CD14-positive monocyte (primary cell): ENCODE results near the gene CNPY1. TPM values are rescaled to one million over a fixed set of nuclear protein-coding genes. Genes with fewer than 3 reads are reported as not detected.

ENCODE experiments used
- DNase-seq, 3 donors: peaks; one replicate each; pipeline ENCODE4 v3.0.0-alpha.2; 2011 to 2022
- H2AFZ ChIP-seq: 2 replicates; pipeline ENCODE4 v1.6.0; 2012; ENCODE audit warnings: mild to moderate bottlenecking, low read depth, low read length, inconsistent platforms; ENCODE audit not compliant: insufficient read depth, poor library complexity, severe bottlenecking
- H3K27ac ChIP-seq, 2 donors: 1 replicate in 1 of 2; 2 replicates in 1 of 2; pipeline ENCODE4 v1.5.1; 2012 to 2013; ENCODE audit warnings: low read length in 2 of 2, control low read depth in 1 of 2, inconsistent platforms in 1 of 2, low read depth in 1 of 2, mild to moderate bottlenecking in 1 of 2
- H3K27me3 ChIP-seq, 2 donors: one replicate each; pipeline versions ENCODE4 v1.6.0 to v1.6.1; 2011 to 2013; ENCODE audit warnings: low read length in 2 of 2; ENCODE audit not compliant: control insufficient read depth in 2 of 2, insufficient read depth in 2 of 2
- H3K36me3 ChIP-seq, 2 donors: replicated peaks in 1 of 2; 1 replicate in 1 of 2; 2 replicates in 1 of 2; pipeline versions ENCODE4 v1.5.1 to v1.6.1; 2012 to 2013; ENCODE audit warnings: low read length in 2 of 2, control low read depth in 1 of 2, inconsistent platforms in 1 of 2, mild to moderate bottlenecking in 1 of 2; ENCODE audit not compliant: insufficient read depth in 2 of 2, control insufficient read depth in 1 of 2
- H3K4me1 ChIP-seq, 2 donors: 1 replicate in 1 of 2; 2 replicates in 1 of 2; pipeline versions ENCODE4 v1.5.1 to v1.6.1; 2012 to 2013; ENCODE audit warnings: low read length in 2 of 2, control low read depth in 1 of 2, inconsistent platforms in 1 of 2, mild to moderate bottlenecking in 1 of 2, moderate library complexity in 1 of 2; ENCODE audit not compliant: insufficient read depth in 2 of 2, control insufficient read depth in 1 of 2
- H3K4me2 ChIP-seq: replicated peaks from 2 replicates; pipeline ENCODE3; 2012; ENCODE audit warnings: low read length, moderate library complexity, mild to moderate bottlenecking; ENCODE audit not compliant: poor library complexity, severe bottlenecking; ENCODE audit errors: extremely low read depth
- H3K4me3 ChIP-seq, 3 experiments: fragments of 200-600 bp in 1 of 3; sonication (generic) in 1 of 3; replicated peaks in 1 of 3; 1 replicate in 2 of 3; 2 replicates in 1 of 3; pipeline ENCODE4 v1.5.1; 2011 to 2013; ENCODE audit warnings: low read length in 3 of 3, mild to moderate bottlenecking in 3 of 3, control low read depth in 2 of 3, low read depth in 2 of 3, inconsistent platforms in 1 of 3, moderate library complexity in 1 of 3
- H3K79me2 ChIP-seq: 2 replicates; pipeline ENCODE4 v1.6.0; 2012; ENCODE audit warnings: mild to moderate bottlenecking, control low read depth, inconsistent platforms, low read length, moderate library complexity; ENCODE audit not compliant: insufficient read depth
- H3K9ac ChIP-seq: 2 replicates; pipeline ENCODE4 v1.6.0; 2017; ENCODE audit warnings: low read length, mild to moderate bottlenecking; ENCODE audit not compliant: insufficient read depth, poor library complexity, severe bottlenecking
- H3K9me3 ChIP-seq, 2 donors: replicated peaks in 1 of 2; 1 replicate in 1 of 2; 2 replicates in 1 of 2; pipeline versions ENCODE4 v1.5.1 to v1.6.1; 2012 to 2013; ENCODE audit warnings: low read length in 2 of 2, control low read depth in 1 of 2; ENCODE audit not compliant: control insufficient read depth in 1 of 2, insufficient read depth in 1 of 2
- H4K20me1 ChIP-seq: 2 replicates; pipeline ENCODE4 v1.6.0; 2012; ENCODE audit warnings: mild to moderate bottlenecking, low read length, control low read depth, moderate library complexity; ENCODE audit not compliant: insufficient read depth
- H3K27ac Mint-ChIP-seq, 7 donors: one replicate each; pipeline ENCODE4 v1.8.0; 2020; ENCODE audit warnings: mild to moderate bottlenecking in 7 of 7, mixed read lengths in 7 of 7, moderate library complexity in 6 of 7, inconsistent platforms in 2 of 7
- H3K27me3 Mint-ChIP-seq, 3 donors: one replicate each; pipeline ENCODE4 v1.8.0; 2021 to 2022; ENCODE audit warnings: low read depth in 3 of 3, mild to moderate bottlenecking in 3 of 3, mixed read lengths in 3 of 3, moderate library complexity in 3 of 3, inconsistent platforms in 1 of 3
- H3K36me3 Mint-ChIP-seq, 2 donors: one replicate each; pipeline ENCODE4 v1.8.0; 2020; ENCODE audit warnings: mixed read lengths in 2 of 2, inconsistent platforms in 1 of 2, mild to moderate bottlenecking in 1 of 2
- H3K4me1 Mint-ChIP-seq: one replicate; pipeline ENCODE4 v1.8.0; 2020; ENCODE audit warnings: mild to moderate bottlenecking, mixed read lengths
- H3K4me3 Mint-ChIP-seq, 2 donors: one replicate each; pipeline ENCODE4 v1.8.0; 2020; ENCODE audit warnings: mild to moderate bottlenecking in 2 of 2, mixed read lengths in 2 of 2, moderate library complexity in 1 of 2
- H3K9me3 Mint-ChIP-seq, 7 donors: one replicate each; pipeline ENCODE4 v1.8.0; 2020 to 2022; ENCODE audit warnings: mixed read lengths in 7 of 7, mild to moderate bottlenecking in 6 of 7, moderate library complexity in 6 of 7, inconsistent platforms in 2 of 7
- CTCF ChIP-seq: fragments of 200-600 bp; IDR thresholded peaks from one replicate; pipeline ENCODE4 v1.8.0; 2022; ENCODE audit warnings: antibody characterized with exemption, mild to moderate bottlenecking
- WGBS: methylation state at CpG from one replicate; pipeline ENCODE4 v1.1.5; 2013; ENCODE audit warnings: missing lambda C conversion rate; ENCODE audit not compliant: insufficient coverage; 5-methylcytosine and 5-hydroxymethylcytosine counted together
- intact Hi-C, 2 donors: fragments of 100-400 bp; cut with micrococcal nuclease; formaldehyde crosslinking; loops; one replicate each; pipeline versions ENCODE4 v1.15.0 to v1.15.1; 2023
- polyA plus RNA-seq, 3 donors: library from polyadenylated mRNA; depleted of rRNA in 1 of 3; unstranded in 2 of 3; stranded (reverse) in 1 of 3; fragments of 300-500 nt in 2 of 3; fragments of >200 nt in 1 of 3; fragmentation: Illumina TruSeq in 2 of 3; gene quantifications; 1 replicate in 2 of 3; 2 replicates in 1 of 3; pipeline ENCODE4 v1.2.3, GENCODE V29; 2012 to 2021

The CNPY1 gene
- polyA plus RNA-seq, 3 donors: not detected

- H3K27ac ChIP-seq: peak overlapping the region; percentile 86
- H4K20me1 ChIP-seq: no peaks in the 10 kb centered on the region
- intact Hi-C loops: loop anchor here (5.0 to 10.0 kb wide), 3 partner anchors 48 to 669 kb away; partner anchors contain the start of gene RBM33 (in 2 of the 2)
- H2AFZ ChIP-seq: peak overlapping the region; percentile 77
- H3K27me3 ChIP-seq: no peaks in the 10 kb centered on the region
- no peaks in the 10 kb centered on the region for H3K9me3 ChIP-seq
- WGBS: 63% methylated on average over 6 of the region's 6 CpGs
- peaks cover 73 to 75% of the 10 kb centered on the region in 2 donors for H3K4me1 ChIP-seq
- H3K9me3 Mint-ChIP-seq: peaks cover 0 to 4% (median 0%) of the 10 kb centered on the region in 7 donors
- peaks cover 6% of the 10 kb centered on the region for H3K79me2 ChIP-seq
- H3K36me3 ChIP-seq: no peaks in the 10 kb centered on the region
- peak overlapping the region in 1 of 3 experiments; percentile 65 for H3K4me3 ChIP-seq
- H3K27me3 Mint-ChIP-seq: peaks cover under 1 to 2% (median 1%) of the 10 kb centered on the region in 3 donors
- no peak for TF ChIP-seq CTCF
- peak overlapping the region; percentile 69 to 99 (median 97) for H3K27ac Mint-ChIP-seq
- peak overlapping the region in 1 of 2 donors; percentile 19 for H3K4me3 Mint-ChIP-seq
- H3K36me3 Mint-ChIP-seq: no peaks in the 10 kb centered on the region
- H3K9ac ChIP-seq: peak overlapping the region; percentile 42
- peaks cover 74% of the 10 kb centered on the region for H3K4me1 Mint-ChIP-seq
- H3K4me2 ChIP-seq: peak overlapping the region; percentile 77
- peak in 1 of 3 donors; percentile 17 for DNase-seq
These were observed 47.9 kb upstream of the CNPY1 start for GRCh38 chr7:155594163-155594732.

GRCh38 chr7:155593461-155594162 lies 47.3 kb upstream of the CNPY1 start:
- no peaks in the 10 kb centered on the region for H3K36me3 ChIP-seq
- H2AFZ ChIP-seq: peak overlapping the region; percentile 77
- H3K4me3 Mint-ChIP-seq: peak overlapping the region; percentile 66 to 78
- H4K20me1 ChIP-seq: no peaks in the 10 kb centered on the region
- H3K4me2 ChIP-seq: peak overlapping the region; percentile 77
- 20% methylated on average over 12 of the region's 15 CpGs for WGBS
- intact Hi-C loops: loop anchor here (5.0 to 10.0 kb wide), 3 partner anchors 49 to 669 kb away; partner anchors contain the start of gene RBM33 (in 2 of the 2)
- H3K79me2 ChIP-seq: peaks cover 6% of the 10 kb centered on the region
- no peaks in the 10 kb centered on the region for H3K27me3 Mint-ChIP-seq
- TF ChIP-seq CTCF: no peak
- H3K27ac Mint-ChIP-seq: peak overlapping the region; percentile 69 to 99 (median 97)
- DNase-seq: peak; percentile 46 to 81 (median 54)
- H3K4me1 Mint-ChIP-seq: peaks cover 76% of the 10 kb centered on the region
- peaks cover 0 to 4% (median 0%) of the 10 kb centered on the region in 7 donors for H3K9me3 Mint-ChIP-seq
- H3K27me3 ChIP-seq: no peaks in the 10 kb centered on the region
- H3K4me1 ChIP-seq: peaks cover 74 to 76% of the 10 kb centered on the region in 2 donors
- H3K4me3 ChIP-seq: peak overlapping the region in 2 of 3 experiments; percentile 6 to 65
- H3K9me3 ChIP-seq: no peaks in the 10 kb centered on the region
- H3K27ac ChIP-seq: peak overlapping the region; percentile 86
- peak overlapping the region; percentile 42 for H3K9ac ChIP-seq
- no peaks in the 10 kb centered on the region for H3K36me3 Mint-ChIP-seq
